Measurements from ENCODE around the gene CD300LF. TPM values are rescaled to one million over a fixed set of nuclear protein-coding genes. Genes with fewer than 3 reads are reported as not detected.

The CD300LF gene
- 0.46 TPM for total RNA-seq

GRCh38 chr17:74712756-74713155 is at the start of gene CD300LF:
TSS of gene CD300LF (minus strand) at chr17:74712923. CDS start at chr17:74712866, 57 bp downstream.

GRCh38 chr17:74748529-74749278 is 36.0 kb upstream of the CD300LF start, which contains the start of gene NHERF1:
TSS of gene NHERF1 (plus strand) at chr17:74748628. CDS start at chr17:74748847, 219 bp downstream.

DNA sequence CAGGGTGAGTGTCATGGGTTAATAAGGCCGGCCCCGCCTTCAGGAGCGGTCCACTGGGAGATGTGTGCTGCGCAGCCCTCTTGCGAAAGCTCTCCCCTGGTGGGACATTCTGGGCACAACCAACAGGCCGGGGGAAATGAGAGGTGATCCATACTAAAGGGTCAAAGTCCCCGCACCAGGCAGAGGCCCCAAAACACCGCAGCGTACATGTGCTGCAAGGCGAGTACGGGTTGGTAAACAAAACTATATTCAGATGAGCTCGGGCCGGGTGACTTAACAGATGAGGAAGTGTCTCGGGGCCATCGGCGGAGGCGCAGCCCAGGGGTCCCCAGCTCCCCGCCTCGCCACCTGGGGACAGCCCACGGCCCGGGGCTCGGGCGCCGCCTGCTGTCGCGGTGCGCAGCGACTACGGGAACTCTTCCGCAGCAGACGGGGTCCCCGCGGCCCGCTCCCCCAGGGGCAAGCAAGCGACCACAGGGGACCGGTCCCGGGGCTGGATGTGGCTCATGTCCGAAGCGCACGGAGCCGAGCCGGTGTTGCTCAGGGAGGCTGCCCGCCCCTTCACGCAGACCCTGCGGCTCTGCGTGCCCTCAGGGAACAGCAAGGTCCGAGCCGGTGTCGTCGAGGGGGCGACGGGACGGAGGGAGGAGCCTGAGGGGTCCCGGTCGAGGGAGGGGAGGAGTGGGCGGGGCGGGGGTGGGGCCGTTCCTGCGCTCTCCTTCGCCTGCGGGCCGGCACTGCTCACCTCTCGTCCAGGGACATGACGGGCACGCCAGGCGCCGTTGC is 24.0 kb upstream of the CD300LF start, which contains the start of gene RAB37:
Gene RAB37, plus strand, starts transcription at position 744 of the 786 bp plus-strand sequence. Its CDS starts 17 bp downstream, at position 761.

Other genes with a start within 250 kb of the CD300LF start
- gene CD300A, start 246.3 kb downstream of the CD300LF start, total RNA-seq, result 6.2 TPM
- not detected for gene CD300LB, start 181.4 kb downstream of the CD300LF start, total RNA-seq
- gene CD300C, start 166.8 kb downstream of the CD300LF start, total RNA-seq, result 0.46 TPM
- gene CD300H, start 145.4 kb downstream of the CD300LF start, total RNA-seq, result not detected
- gene CD300LD, start 120.6 kb downstream of the CD300LF start, total RNA-seq, result not detected
- gene CD300E, start 89.2 kb downstream of the CD300LF start, total RNA-seq, result not detected
- 3.2 TPM for gene RAB37, start 24.3 kb upstream of the CD300LF start, total RNA-seq
- 12.5 TPM for gene NHERF1, start 35.7 kb upstream of the CD300LF start, total RNA-seq
- 20.5 TPM for gene NAT9, start 63.4 kb upstream of the CD300LF start, total RNA-seq
- gene GRIN2C, start 147.0 kb upstream of the CD300LF start, total RNA-seq, result 1.2 TPM
- 5.5 TPM for gene FDXR, start 160.1 kb upstream of the CD300LF start, total RNA-seq
- 5.5 TPM for gene FADS6, start 180.7 kb upstream of the CD300LF start, total RNA-seq
- 0.46 TPM for gene USH1G, start 210.3 kb upstream of the CD300LF start, total RNA-seq
- not detected for gene OTOP2, start 211.3 kb upstream of the CD300LF start, total RNA-seq
- not detected for gene OTOP3, start 223.0 kb upstream of the CD300LF start, total RNA-seq

All from diencephalon (tissue), 1 donor.